Retina (tissue), 1 donor: ENCODE data around the gene ATP6V1G1.
A peak's percentile ranks its signal among the peaks of the same experiment; 100 is the strongest.
"Not testable (repeated sequence)": the region's sequence is repeated elsewhere in the genome, so short reads cannot be mapped to it uniquely, and the experiment has no call there.

ENCODE experiments used
- DNase-seq: peaks from one replicate; pipeline ENCODE4 v3.0.0-alpha.2; 2016

Gene ATP6V1G1

GRCh38 chr9:114580609-114581193 is 6.9 kb upstream of the ATP6V1G1 start:
- DNase-seq, result no peak

GRCh38 chr9:114583371-114584155 is 4.0 kb upstream of the ATP6V1G1 start:
- DNase-seq, result no peak

- DNase-seq, result no peak
Measured at GRCh38 chr9:114588210-114588609, 641 bp downstream of the ATP6V1G1 start.

GRCh38 chr9:114588651-114589526 is 1.3 kb downstream of the ATP6V1G1 start:
- DNase-seq, result no peak

- no peak for DNase-seq
Measured at GRCh38 chr9:114590328-114590727, 2.8 kb downstream of the ATP6V1G1 start.

GRCh38 chr9:114591291-114591787 is 3.8 kb downstream of the ATP6V1G1 start:
- DNase-seq, result no peak

- no peak for DNase-seq
Measured at GRCh38 chr9:114591849-114592248, 4.3 kb downstream of the ATP6V1G1 start.

- DNase-seq, result no peak
Measured at GRCh38 chr9:114592356-114592755, 4.8 kb downstream of the ATP6V1G1 start.

GRCh38 chr9:114594136-114594535 is 6.6 kb downstream of the ATP6V1G1 start:
- DNase-seq, result no peak

GRCh38 chr9:114600502-114601248 is 13.1 kb downstream of the ATP6V1G1 start:
- not testable (repeated sequence) for DNase-seq

GRCh38 chr9:114601787-114602186 is 14.2 kb downstream of the ATP6V1G1 start:
- not testable (repeated sequence) for DNase-seq

- no peak for DNase-seq
Measured at GRCh38 chr9:114602620-114603019, 15.1 kb downstream of the ATP6V1G1 start.

GRCh38 chr9:114603248-114603647 is 15.7 kb downstream of the ATP6V1G1 start:
- no peak for DNase-seq

GRCh38 chr9:114604989-114605388 is 17.4 kb downstream of the ATP6V1G1 start:
- no peak for DNase-seq

GRCh38 chr9:114606068-114606467 is 18.5 kb downstream of the ATP6V1G1 start:
- no peak for DNase-seq

- DNase-seq, result no peak
Measured at GRCh38 chr9:114606597-114607207, 19.1 kb downstream of the ATP6V1G1 start.

- DNase-seq, result no peak
Measured at GRCh38 chr9:114607671-114608524, 20.3 kb downstream of the ATP6V1G1 start.

- DNase-seq, result no peak
Measured at GRCh38 chr9:114608525-114608796, 20.9 kb downstream of the ATP6V1G1 start.

- DNase-seq, result peak; percentile 86
Measured at GRCh38 chr9:114611516-114612271, 24.1 kb downstream of the ATP6V1G1 start.

- no peak for DNase-seq
Measured at GRCh38 chr9:114612272-114612923, 24.8 kb downstream of the ATP6V1G1 start.
